ENCODE measurements around the gene WTIP.

Gene WTIP

GRCh38 chr19:34479396-34479795, 2.2 kb upstream of the WTIP start:
- DNase-seq (ENCODE audit: low spot score) = no peak

DNA sequence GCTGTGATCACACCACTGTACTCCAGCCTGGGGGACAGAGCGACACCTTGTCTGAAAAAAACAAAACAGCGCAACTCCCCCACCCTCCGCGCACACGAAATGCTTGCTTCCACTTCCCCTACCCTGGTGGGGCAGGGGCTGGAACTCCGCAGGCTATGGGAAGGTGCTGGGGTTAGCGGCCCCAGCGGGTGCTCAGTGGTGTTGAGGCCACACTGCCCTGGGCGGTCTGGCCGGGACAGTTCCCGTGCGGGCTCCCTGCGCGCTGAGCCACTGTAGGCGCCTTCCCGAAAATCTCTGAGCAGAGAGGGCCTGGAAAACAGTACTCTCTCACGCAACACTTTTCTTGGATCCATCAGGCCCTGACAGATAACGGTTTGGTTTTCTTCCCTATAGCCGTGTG, 1.1 kb upstream of the WTIP start:
- no peak for DNase-seq (ENCODE audit: low spot score)

- DNase-seq (ENCODE audit: low spot score) = peak; percentile 86
Measured at GRCh38 chr19:34481861-34482379, 362 bp downstream of the WTIP start.

- peak; percentile 65 for DNase-seq (ENCODE audit: low spot score)
Measured at GRCh38 chr19:34482380-34483250, 1.1 kb downstream of the WTIP start.

GRCh38 chr19:34484328-34484727, 2.8 kb downstream of the WTIP start:
- DNase-seq (ENCODE audit: low spot score) = no peak

DNA sequence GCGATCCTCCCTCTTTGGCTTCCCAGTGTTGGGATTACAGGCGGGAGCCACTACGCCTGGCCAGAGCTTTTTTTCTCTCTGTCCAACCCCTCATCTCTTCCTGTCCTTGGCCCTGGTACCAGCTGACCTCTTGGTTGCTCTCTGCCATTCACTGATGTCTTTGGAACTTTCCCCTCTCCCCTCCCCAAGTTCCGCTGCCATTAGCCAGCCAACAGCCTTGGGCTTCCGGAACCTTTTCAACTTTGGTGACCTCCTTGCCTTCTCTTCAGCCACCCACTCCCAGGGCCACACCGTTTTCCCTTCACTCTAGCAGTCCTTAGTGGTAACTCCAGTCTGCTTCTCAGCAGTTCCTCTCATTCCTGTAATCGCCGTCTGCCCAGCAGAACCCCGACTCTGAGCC, 4.3 kb downstream of the WTIP start:
- no peak for DNase-seq (ENCODE audit: low spot score)

GRCh38 chr19:34487651-34488051, 6.1 kb downstream of the WTIP start:
- DNase-seq (ENCODE audit: low spot score) = no peak

GRCh38 chr19:34489175-34489574, 7.6 kb downstream of the WTIP start:
- DNase-seq (ENCODE audit: low spot score) = no peak

DNA sequence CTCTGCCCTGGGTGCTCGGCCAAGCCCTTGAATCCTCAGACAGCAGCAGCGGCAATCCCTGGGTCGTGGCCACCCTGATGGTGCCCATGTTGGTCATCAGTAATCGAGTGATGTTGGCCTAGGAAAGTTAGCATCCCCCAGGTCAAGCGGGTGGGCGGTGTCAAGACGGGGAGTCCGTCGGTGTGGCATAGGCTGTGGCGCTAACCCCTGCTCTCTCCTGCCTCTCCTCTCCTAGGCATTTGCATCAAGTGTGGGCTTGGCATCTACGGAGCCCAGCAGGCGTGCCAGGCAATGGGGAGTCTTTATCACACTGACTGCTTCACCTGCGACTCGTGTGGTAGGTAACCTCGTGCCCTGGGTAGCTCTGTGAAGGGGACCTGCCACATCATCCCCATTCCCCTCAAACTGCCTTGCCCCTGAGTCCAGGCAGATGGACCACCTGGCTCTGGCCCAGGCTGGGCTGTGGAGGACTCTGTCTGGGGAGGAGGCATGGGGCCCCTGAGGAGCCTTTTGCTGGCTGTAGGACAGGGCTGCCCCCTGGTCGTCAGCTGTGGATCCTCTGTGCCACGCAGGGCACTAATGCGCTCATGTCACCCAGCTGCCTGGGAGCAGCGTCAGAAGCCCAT, 8.7 kb downstream of the WTIP start:
- no peak for DNase-seq (ENCODE audit: low spot score)

GRCh38 chr19:34493038-34493648, 11.6 kb downstream of the WTIP start:
- DNase-seq (ENCODE audit: low spot score) = no peak

- DNase-seq (ENCODE audit: low spot score) = no peak
Measured at GRCh38 chr19:34493649-34494044, 12.1 kb downstream of the WTIP start.

GRCh38 chr19:34494601-34495000, 13.0 kb downstream of the WTIP start:
- DNase-seq (ENCODE audit: low spot score) = no peak

DNA sequence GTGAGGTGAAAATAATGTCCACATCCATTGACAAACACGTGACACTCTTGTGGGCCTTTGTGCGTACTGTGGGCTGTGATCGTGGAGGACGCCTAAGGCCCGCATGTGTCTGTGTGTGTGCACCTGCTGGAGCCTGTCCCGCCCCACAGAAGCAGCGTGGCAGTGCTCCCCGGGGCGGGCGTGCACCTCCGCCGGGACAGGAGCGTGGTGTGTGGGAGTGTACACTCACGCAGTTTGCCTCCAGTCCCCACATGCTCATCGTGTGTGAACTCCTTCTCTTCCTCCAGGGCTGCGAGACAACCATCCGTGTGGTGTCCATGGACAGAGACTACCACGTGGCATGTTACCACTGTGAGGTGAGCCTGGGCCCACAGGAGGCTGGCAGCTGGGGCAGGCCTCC, 13.9 kb downstream of the WTIP start:
- DNase-seq (ENCODE audit: low spot score) = no peak

DNA sequence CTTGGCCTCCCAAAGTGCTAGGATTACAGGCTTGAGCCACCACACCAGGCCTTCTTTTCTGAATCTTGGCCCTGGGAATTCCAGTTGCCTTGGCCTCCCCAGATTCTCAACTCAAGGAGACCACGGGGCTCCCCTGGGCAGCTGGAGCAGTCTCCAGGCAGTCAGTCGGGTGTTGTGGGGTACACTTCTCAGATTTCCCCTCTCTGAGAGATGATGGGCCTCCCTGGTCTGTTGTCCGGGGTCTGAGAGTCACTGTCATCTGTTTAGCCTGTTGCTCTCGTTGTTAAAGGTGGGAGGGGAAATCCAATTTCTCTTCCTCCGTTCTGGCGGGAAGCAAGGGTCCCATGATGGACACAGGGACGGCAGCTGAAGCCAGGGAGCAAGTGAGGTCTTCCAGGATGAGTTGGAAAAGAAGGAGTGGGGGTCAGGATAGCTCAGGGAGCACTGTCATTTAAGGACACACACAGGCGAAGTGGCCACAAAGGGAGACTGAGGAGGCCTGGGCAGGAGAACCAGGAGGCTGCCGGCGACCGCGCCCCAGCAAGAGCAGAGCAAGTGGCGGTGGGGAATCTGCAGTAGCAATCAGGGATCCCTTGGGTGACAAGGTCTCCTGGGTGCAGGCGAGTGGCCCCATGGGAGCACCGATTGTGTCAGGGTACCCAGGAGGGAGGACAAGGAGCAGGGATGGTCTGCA, 15.7 kb downstream of the WTIP start:
- no peak for DNase-seq (ENCODE audit: low spot score)

GRCh38 chr19:34499155-34499834, 17.7 kb downstream of the WTIP start:
- no peak for DNase-seq (ENCODE audit: low spot score)

DNA sequence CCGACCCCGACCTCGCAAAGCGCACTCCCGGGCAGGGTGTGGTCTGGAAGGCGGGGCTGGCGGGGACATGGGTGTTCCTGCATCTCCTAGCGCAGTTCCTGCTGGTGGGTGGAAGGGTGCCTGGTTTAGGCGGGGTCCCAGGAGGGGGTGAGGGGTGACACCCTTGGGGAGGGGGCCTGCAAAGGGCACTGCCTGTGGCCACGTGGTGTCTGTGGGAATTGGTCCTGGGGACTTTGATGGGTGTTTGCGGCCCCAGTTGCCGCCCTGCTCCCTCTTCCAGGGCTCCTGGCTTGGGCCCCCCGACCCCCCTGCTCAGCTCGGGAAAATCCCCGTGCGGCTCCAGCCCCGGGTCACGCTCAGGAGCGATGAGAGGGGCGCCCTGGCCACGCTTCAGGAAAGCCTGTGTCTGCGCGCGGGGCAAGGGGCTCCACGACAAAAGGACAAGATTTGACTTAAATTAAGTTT, 19.1 kb downstream of the WTIP start:
- peak; percentile 36 for DNase-seq (ENCODE audit: low spot score)

GRCh38 chr19:34501339-34502320, 20.1 kb downstream of the WTIP start:
- DNase-seq (ENCODE audit: low spot score) = peak; percentile 98

DNA sequence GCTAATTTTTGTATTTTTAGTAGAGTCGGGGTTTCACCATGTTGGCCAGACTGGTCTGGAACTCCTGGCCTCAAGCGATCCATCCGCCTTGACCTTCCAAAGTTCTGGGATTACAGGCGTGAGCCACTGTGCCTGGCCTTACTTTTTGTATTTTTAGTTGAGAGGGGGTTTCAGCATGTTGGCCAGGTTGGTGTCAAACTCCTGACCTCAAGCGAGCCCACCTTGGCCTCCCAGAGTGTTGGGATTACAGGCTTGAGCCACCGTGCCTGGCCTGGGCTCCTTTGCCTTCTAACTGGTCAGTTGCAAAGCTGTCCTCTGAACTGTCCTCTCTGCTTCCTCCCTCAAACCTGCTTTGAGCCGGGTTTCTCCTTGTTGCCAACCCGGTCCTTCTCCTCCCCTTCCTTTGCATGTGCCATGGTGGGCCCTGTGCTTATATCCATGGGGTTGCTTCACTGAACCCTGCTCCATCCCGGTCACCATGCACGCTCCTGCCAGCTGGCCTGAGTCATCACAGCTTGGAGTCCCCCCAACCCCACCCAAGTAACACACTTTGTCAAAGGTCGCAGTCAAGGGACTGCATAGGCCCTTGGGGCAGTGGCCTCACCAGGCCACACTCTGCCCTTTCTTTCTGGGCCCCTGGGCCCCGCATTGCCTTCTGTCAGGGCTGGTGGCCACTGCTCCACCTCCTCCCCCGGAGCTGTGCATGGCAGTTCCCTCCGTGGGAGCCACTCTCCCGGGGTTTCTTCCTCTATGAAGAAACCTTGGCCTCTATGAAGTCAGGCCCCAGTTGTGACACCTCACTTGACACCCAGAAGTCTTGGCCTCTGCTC, 21.2 kb downstream of the WTIP start:
- no peak for DNase-seq (ENCODE audit: low spot score)

- peak; percentile 3 for DNase-seq (ENCODE audit: low spot score)
Measured at GRCh38 chr19:34503531-34504272, 22.1 kb downstream of the WTIP start.

Data from iPS-NIHi11 (cell line).